ENCODE results near the gene LDAF1. TPM values are rescaled to one million over a fixed set of nuclear protein-coding genes. Genes with fewer than 3 reads are reported as not detected.

LDAF1 gene
- 68.2 and 124 TPM in 2 replicates for total RNA-seq

GRCh38 chr16:21158208-21159110 is at the start of gene LDAF1:
Gene LDAF1 (plus strand): TSS chr16:21158674. CDS start chr16:21161183, 2,509 bp downstream.

DNA sequence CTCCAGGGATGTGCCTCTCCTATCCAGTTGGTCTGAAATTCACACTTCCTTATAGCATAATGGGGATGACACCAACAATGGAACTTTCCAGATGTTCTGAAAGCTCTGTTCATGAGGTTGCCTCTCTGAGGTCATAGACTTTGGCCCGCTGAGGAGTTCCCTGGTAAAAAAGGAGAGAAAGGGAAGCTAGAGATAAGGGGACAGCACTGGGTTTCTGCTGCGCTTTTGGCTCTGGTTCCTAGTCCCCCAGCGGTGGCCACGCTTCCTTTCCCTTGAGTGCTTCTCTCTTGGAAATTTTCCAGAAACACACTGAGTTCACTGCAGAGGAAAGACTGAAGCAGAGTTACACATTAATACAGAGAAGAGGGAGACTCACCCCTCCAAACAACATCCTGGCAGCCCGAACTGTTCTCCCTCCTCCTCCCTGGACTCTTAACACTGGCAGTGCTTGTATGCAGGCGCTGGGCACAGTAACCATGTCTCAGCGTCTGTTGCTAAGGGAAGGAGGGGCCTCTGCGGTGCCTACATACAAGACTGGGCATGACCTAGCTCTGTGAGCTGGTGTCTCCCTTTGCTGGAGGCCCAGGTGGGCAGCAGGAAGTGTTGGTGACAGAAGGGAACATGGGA is 8.0 kb upstream of the LDAF1 start, which contains the start of gene DNAH3:
DNAH3 (minus strand) TSS at position 472 of the 627 bp plus-strand sequence. CDS start 527 bp downstream, outside the sequence.

DNA sequence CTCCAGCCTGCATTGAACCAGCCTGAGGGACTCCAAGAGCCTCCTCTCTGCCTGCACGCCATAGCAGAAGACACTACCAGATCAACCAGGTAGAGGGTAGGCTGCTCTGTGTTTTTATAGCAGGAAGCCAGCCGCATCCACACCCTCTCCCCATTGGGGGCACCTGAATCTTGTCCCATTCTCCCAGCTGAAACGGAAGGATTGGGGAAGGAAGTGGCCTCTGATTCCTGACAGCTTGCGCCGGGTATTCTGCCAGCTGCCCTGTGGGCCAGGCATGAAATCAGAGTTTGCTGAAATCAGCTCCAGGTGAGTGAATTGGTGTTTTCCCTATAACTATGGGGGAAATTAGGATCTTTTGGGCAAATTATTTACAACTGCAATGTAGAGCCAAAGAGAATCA is 53.0 kb downstream of the LDAF1 start, which contains the start of gene ZP2:
ZP2 (minus strand) TSS at position 89 of the 400 bp plus-strand sequence; CDS start at position 62, 27 bp downstream.

Other genes starting within 250 kb of the LDAF1 start
- gene DNAH3, start 7.8 kb upstream of the LDAF1 start, total RNA-seq: 0.11 TPM in 1 of 2 replicates, not detected in the other
- not detected in 2 replicates for gene ZP2, start 52.9 kb downstream of the LDAF1 start, total RNA-seq
- not detected in 2 replicates for gene ANKS4B, start 75.0 kb downstream of the LDAF1 start, total RNA-seq
- not detected in 2 replicates for gene CRYM, start 119.6 kb downstream of the LDAF1 start, total RNA-seq

Data from placental epithelial cell (primary cell).